ENCODE results near the gene MMP7.

DNA sequence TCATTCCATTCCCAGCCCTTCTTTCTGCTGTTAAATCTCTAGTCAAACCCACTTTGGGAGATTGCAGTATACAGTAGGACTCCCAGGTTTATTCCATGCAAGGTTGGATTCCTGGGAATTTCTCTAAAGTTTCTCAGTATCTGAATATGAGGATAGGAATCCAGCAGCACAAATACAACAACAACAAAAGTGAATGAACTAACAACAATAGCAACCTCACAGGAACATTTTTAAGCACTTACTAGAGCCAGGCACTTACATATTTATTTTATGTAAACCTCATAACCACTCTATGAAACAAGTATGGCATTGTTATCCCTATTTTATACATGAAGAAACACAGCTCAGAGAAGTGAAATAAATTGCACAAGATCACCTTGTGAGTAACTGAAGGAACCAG, 1.9 kb downstream of the MMP7 start:
- no peak for TF ChIP-seq POLR2A (IDR thresholded peaks at IDR 0.05)
- TF ChIP-seq CTCF (IDR thresholded peaks at IDR 0.05) = no peak
